ENCODE results near the gene MTOR. TPM values are rescaled to one million over a fixed set of nuclear protein-coding genes. Genes with fewer than 3 reads are reported as not detected.

Gene MTOR
- total and polyA plus RNA-seq, 2 of the 8 experiments (the other 6 are each of a cell fraction or from before 2014, with no cell fraction given) = 44.2 to 76.8 TPM

GRCh38 chr1:11078631-11079030, 183.7 kb downstream of the MTOR start:
- H3K56ac ChIP-seq (replicated peaks; ENCODE audit: insufficient read length, low read depth, low read length) = no peak overlapping the region
- no peaks in the 10 kb centered on the region for H3K79me2 ChIP-seq (ENCODE audit: control insufficient read depth in 1 of 2, insufficient read depth in 2 of 2, low read length in 2 of 2)
- no peak overlapping the region for H3K4me2 ChIP-seq (ENCODE audit: insufficient read depth in 1 of 2, low read depth in 2 of 2, low read length in 2 of 2)
- no peak overlapping the region for H3K4me3 ChIP-seq (ENCODE audit: extremely low read depth in 1 of 4, insufficient read depth in 2 of 4, low read depth in 3 of 4, low read length in 4 of 4)
- no peak overlapping the region for H4K8ac ChIP-seq (ENCODE audit: extremely low read depth, insufficient read depth, low read length)
- H3K23ac ChIP-seq (ENCODE audit: insufficient read length) = no peak overlapping the region
- whole genome bisulfite sequencing, 2 experiments (ENCODE audit: extremely low coverage in 1 of 2, insufficient coverage in 1 of 2, insufficient read length in 1 of 2, insufficient replicate concordance in 2 of 2, low coverage in 1 of 2, low lambda C conversion rate in 2 of 2, missing lambda C conversion rate in 1 of 2) = 90% methylated on average over 2 of the region's 2 CpGs; no CpG with 5 or more reads in 1 of the 2 experiments
- POLR2A ChIA-PET (ENCODE audit: partially characterized antibody) = interaction anchor here (1.2 to 3.1 kb wide), 3 partner anchors 8 to 21 kb away, joined by 3 to 11 read pairs (median 4); partner anchors contain the start of gene EXOSC10
- H3K14ac ChIP-seq (ENCODE audit: insufficient read length) = no peak overlapping the region
- no peak overlapping the region for H2BK120ac ChIP-seq (replicated peaks; ENCODE audit: low read depth, low read length)
- DNase-seq (ENCODE audit: low read depth in 1 of 2, low spot score in 2 of 2) (no peak), FAIRE-seq (no peak)
- H4K5ac ChIP-seq (ENCODE audit: insufficient read length, low read depth, low read length) = no peak overlapping the region
- H3K9ac ChIP-seq (replicated peaks in 1 of 4; ENCODE audit: extremely low read depth in 1 of 4, low read depth in 3 of 4, low read length in 3 of 4) = no peak overlapping the region
- no peak overlapping the region for H3K4ac ChIP-seq (replicated peaks; ENCODE audit: insufficient read length, low read depth, low read length)
- no peaks in the 10 kb centered on the region for H3K9me3 ChIP-seq (ENCODE audit: insufficient read depth in 2 of 2, low read depth in 1 of 2, low read length in 1 of 2)
- H4K20me1 ChIP-seq (replicated peaks in 1 of 2; ENCODE audit: control insufficient read depth in 1 of 2, insufficient read depth in 2 of 2, low read length in 2 of 2) = peaks cover 0 to 7% of the 10 kb centered on the region in 2 experiments
- no peaks in the 10 kb centered on the region for H3K27me3 ChIP-seq (replicated peaks in 1 of 4; ENCODE audit: control insufficient read depth in 3 of 4, extremely low read depth in 1 of 4, insufficient read depth in 3 of 4, low read length in 3 of 4)
- no peak overlapping the region for H3K18ac ChIP-seq (ENCODE audit: extremely low read depth, low read length)
- no peak overlapping the region for H4K91ac ChIP-seq (replicated peaks; ENCODE audit: insufficient read length, low read length)
- no peak overlapping the region for H2BK5ac ChIP-seq (ENCODE audit: low read depth, low read length)
- H2BK20ac ChIP-seq (ENCODE audit: low read length) = no peak overlapping the region
- H2AFZ ChIP-seq (ENCODE audit: low read length) = no peak overlapping the region
- CTCF ChIA-PET (ENCODE audit: partially characterized antibody) = interaction anchor here (0.6 to 7.0 kb wide), 4 partner anchors 9 to 58 kb away, joined by 3 to 46 read pairs (median 8); no protein-coding TSS in a partner anchor
- no peaks in the 10 kb centered on the region for H3K79me1 ChIP-seq (ENCODE audit: low read depth, low read length)
- H2BK12ac ChIP-seq (ENCODE audit: low read depth, low read length) = no peak overlapping the region
- no peak overlapping the region for H2BK15ac ChIP-seq (ENCODE audit: low read length)
- H3K27ac ChIP-seq (ENCODE audit: low read depth, low read length) = no peak overlapping the region
- H2AK5ac ChIP-seq (ENCODE audit: low read depth, low read length) = no peak overlapping the region
- H3K23me2 ChIP-seq (ENCODE audit: low read depth, low read length) = no peaks in the 10 kb centered on the region; the same call in 1 of the 2 replicates
- peaks cover 35 to 86% (median 75%) of the 10 kb centered on the region in 4 experiments for H3K36me3 ChIP-seq (ENCODE audit: control insufficient read depth in 2 of 4, insufficient read depth in 4 of 4, low read length in 3 of 4)
- no peaks in the 10 kb centered on the region for H3K4me1 ChIP-seq (replicated peaks in 1 of 4; ENCODE audit: control insufficient read depth in 3 of 4, insufficient read depth in 4 of 4, low read length in 3 of 4)
- TF ChIP-seq JUN (IDR thresholded peaks at IDR 0.05; ENCODE audit: low read depth, low read length) = no peak
- no peak for TF ChIP-seq PHF8 (conservative IDR thresholded peaks at IDR 0.05; ENCODE audit: low read depth, low read length)
- TF ChIP-seq BACH1 (IDR thresholded peaks at IDR 0.05; ENCODE audit: low read length) = no peak

Measured in H1 (cell line).